ENCODE measurements around the gene SCYL1.

SCYL1 gene

GRCh38 chr11:65539744-65540289 lies 14.9 kb downstream of the SCYL1 start:
- Histone ChIP-seq H3K4me3 (ENCODE audit: low read depth, low read length) (peak overlapping the region; percentile 49), H3K36me3 (no peaks in the 10 kb centered on the region), H3K27me3 (no peaks in the 10 kb centered on the region), H3K4me1 (no peaks in the 10 kb centered on the region), H3K9me3 (no peaks in the 10 kb centered on the region)
- no peak for TF ChIP-seq CTCF (IDR thresholded peaks at IDR 0.05; ENCODE audit: low read depth, low read length)
- DNase-seq, result no peak

GRCh38 chr11:65540290-65541092 lies 15.6 kb downstream of the SCYL1 start:
- no peaks in the 10 kb centered on the region for H3K9me3 ChIP-seq
- peak; percentile 64 for TF ChIP-seq CTCF (IDR thresholded peaks at IDR 0.05; ENCODE audit: low read depth, low read length)
- peak overlapping the region; percentile 49 for H3K4me3 ChIP-seq (ENCODE audit: low read depth, low read length)
- no peaks in the 10 kb centered on the region for H3K4me1 ChIP-seq
- H3K36me3 ChIP-seq, result no peaks in the 10 kb centered on the region
- DNase-seq, result peak; percentile 89
- H3K27me3 ChIP-seq, result no peaks in the 10 kb centered on the region

DNA sequence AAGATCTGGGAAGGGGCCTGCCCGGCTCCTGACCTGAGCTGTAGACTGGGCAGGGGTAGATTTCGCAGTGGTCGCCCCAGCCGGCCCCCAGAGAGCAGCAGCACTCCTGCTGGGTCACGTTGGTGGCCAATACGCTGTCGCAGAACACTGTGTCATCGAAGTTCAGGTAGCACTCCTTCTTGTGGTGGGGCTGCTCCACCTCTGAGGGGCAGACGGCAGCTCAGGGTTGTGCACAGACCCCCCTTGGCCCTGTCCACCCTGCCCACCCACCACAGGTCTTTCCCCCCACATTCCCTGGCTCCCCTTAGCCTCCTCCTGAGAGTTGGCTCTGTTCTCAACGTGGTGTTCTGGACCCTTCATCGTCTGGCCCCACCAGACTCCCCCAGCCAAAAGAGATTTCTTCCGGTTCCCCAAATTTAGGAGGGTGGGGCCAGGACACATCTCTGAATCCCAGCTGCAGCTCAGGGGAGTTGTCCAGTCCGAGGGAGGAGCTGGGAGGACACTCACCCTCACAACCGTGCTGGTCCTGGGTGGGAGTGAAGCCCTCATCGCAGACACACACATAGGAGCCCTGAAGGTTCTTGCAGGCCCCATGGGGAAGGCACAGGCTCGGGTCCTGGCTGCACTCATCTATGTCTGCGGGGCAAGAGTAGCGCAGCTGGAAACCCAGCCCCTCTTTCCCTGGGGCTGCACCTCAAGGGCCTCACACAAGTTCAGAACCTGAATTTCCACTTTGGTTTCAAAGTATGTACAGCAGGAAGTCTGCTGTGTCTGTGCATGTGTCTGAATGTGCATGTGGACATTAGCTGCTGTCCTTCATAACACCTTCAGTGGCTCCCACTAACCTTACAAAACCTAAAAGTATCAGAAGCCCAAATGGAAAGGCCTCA lies 16.5 kb downstream of the SCYL1 start:
- peak overlapping the region; percentile 49 for H3K4me3 ChIP-seq (ENCODE audit: low read depth, low read length)
- H3K9me3 ChIP-seq, result no peaks in the 10 kb centered on the region
- no peaks in the 10 kb centered on the region for H3K27me3 ChIP-seq
- TF ChIP-seq CTCF (IDR thresholded peaks at IDR 0.05; ENCODE audit: low read depth, low read length), result no peak
- H3K4me1 ChIP-seq, result no peaks in the 10 kb centered on the region
- no peaks in the 10 kb centered on the region for H3K36me3 ChIP-seq
- DNase-seq, result no peak

DNA sequence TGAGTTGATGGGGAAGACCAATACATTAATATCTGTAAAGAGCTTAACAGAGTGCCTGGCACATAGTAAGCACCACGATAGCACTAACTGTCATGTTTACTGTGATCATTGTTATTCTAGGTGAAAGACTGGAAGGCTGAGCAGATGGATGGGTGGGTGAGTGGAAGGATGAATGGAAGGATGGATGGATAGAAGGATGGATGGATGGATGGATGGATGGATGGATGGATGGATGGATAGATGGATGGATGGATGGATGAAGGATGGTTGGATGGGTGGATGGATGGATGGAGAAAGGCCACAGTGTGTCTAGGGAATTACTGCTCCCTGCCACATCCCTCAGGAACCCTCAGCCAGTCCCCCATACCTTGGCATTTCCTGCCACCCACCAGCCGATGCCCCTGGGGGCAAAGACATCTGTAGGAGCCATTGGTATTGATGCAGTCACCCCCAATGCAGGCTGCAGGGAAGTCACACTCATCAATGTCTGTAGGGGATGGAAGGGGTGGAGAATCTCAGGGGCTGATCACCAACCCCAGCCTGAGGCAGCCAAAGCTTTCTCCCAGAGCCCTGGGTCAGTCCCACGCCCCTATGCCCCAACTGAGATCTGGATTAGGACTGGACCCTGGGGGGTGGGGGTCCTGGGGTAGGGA lies 18.0 kb downstream of the SCYL1 start:
- no peak for TF ChIP-seq CTCF (IDR thresholded peaks at IDR 0.05; ENCODE audit: low read depth, low read length)
- Histone ChIP-seq H3K9me3 (no peaks in the 10 kb centered on the region), H3K4me3 (ENCODE audit: low read depth, low read length) (no peak overlapping the region), H3K4me1 (no peaks in the 10 kb centered on the region), H3K27me3 (no peaks in the 10 kb centered on the region), H3K36me3 (no peaks in the 10 kb centered on the region)
- DNase-seq, result no peak

- H3K4me1 ChIP-seq, result no peaks in the 10 kb centered on the region
- H3K4me3 ChIP-seq (ENCODE audit: low read depth, low read length), result no peak overlapping the region
- DNase-seq, result no peak
- no peak for TF ChIP-seq CTCF (IDR thresholded peaks at IDR 0.05; ENCODE audit: low read depth, low read length)
- H3K36me3 ChIP-seq, result no peaks in the 10 kb centered on the region
- H3K9me3 ChIP-seq, result no peaks in the 10 kb centered on the region
- H3K27me3 ChIP-seq, result no peaks in the 10 kb centered on the region
These were observed 21.0 kb downstream of the SCYL1 start for GRCh38 chr11:65545853-65546216.

Data from BE2C (cell line).